Measurements from ENCODE around the gene EIF5.

EIF5 gene

GRCh38 chr14:103333754-103334643 is at the start of gene EIF5:
TSS of gene EIF5 (plus strand) at chr14:103334237. CDS start at chr14:103335861, 1,624 bp downstream.
- in situ Hi-C loops (cut with HindIII; ENCODE audit: low sequenced_read_pairs): no loop called here

GRCh38 chr14:103284574-103285467 is 49.2 kb upstream of the EIF5 start:
- in situ Hi-C loops (cut with HindIII; ENCODE audit: low sequenced_read_pairs): no loop called here

GRCh38 chr14:103286460-103286859 is 47.6 kb upstream of the EIF5 start:
- in situ Hi-C loops (cut with HindIII; ENCODE audit: low sequenced_read_pairs): no loop called here

GRCh38 chr14:103286968-103287850 is 46.8 kb upstream of the EIF5 start:
- in situ Hi-C loops (cut with HindIII; ENCODE audit: low sequenced_read_pairs): no loop called here

GRCh38 chr14:103288076-103288766 is 45.8 kb upstream of the EIF5 start:
- in situ Hi-C loops (cut with HindIII; ENCODE audit: low sequenced_read_pairs): no loop called here

GRCh38 chr14:103290056-103290455 is 44.0 kb upstream of the EIF5 start:
- in situ Hi-C loops (cut with HindIII; ENCODE audit: low sequenced_read_pairs): no loop called here

GRCh38 chr14:103290494-103290893 is 43.5 kb upstream of the EIF5 start:
- in situ Hi-C loops (cut with HindIII; ENCODE audit: low sequenced_read_pairs): no loop called here

GRCh38 chr14:103290961-103291360 is 43.1 kb upstream of the EIF5 start:
- in situ Hi-C loops (cut with HindIII; ENCODE audit: low sequenced_read_pairs): no loop called here

GRCh38 chr14:103292426-103293374 is 41.3 kb upstream of the EIF5 start:
- in situ Hi-C loops (cut with HindIII; ENCODE audit: low sequenced_read_pairs): no loop called here

- in situ Hi-C loops (cut with HindIII; ENCODE audit: low sequenced_read_pairs): no loop called here
These were observed 40.6 kb upstream of the EIF5 start for GRCh38 chr14:103293465-103293864.

GRCh38 chr14:103294091-103294490 is 39.9 kb upstream of the EIF5 start:
- in situ Hi-C loops (cut with HindIII; ENCODE audit: low sequenced_read_pairs): no loop called here

GRCh38 chr14:103296007-103296406 is 38.0 kb upstream of the EIF5 start:
- in situ Hi-C loops (cut with HindIII; ENCODE audit: low sequenced_read_pairs): no loop called here

- in situ Hi-C loops (cut with HindIII; ENCODE audit: low sequenced_read_pairs): no loop called here
These were observed 37.0 kb upstream of the EIF5 start for GRCh38 chr14:103296987-103297386.

- in situ Hi-C loops (cut with HindIII; ENCODE audit: low sequenced_read_pairs): no loop called here
These were observed 35.4 kb upstream of the EIF5 start for GRCh38 chr14:103298620-103299019.

- in situ Hi-C loops (cut with HindIII; ENCODE audit: low sequenced_read_pairs): no loop called here
These were observed 32.3 kb upstream of the EIF5 start for GRCh38 chr14:103301512-103302354.

GRCh38 chr14:103302966-103303365 is 31.1 kb upstream of the EIF5 start:
- in situ Hi-C loops (cut with HindIII; ENCODE audit: low sequenced_read_pairs): no loop called here

- in situ Hi-C loops (cut with HindIII; ENCODE audit: low sequenced_read_pairs): no loop called here
These were observed 29.3 kb upstream of the EIF5 start for GRCh38 chr14:103304706-103305105.
